IPS-15b (cell line): Measurements from ENCODE around the gene KRTAP2-1.
"Not testable (repeated sequence)": the region's sequence is repeated elsewhere in the genome, so short reads cannot be mapped to it uniquely, and the experiment has no call there.

Experiments
- H3K27me3 ChIP-seq: one replicate; pipeline ENCODE4 v1.6.1; 2013; ENCODE audit warnings: low read length; ENCODE audit not compliant: control insufficient read depth, insufficient read depth
- H3K36me3 ChIP-seq: one replicate; pipeline ENCODE4 v1.6.1; 2013; ENCODE audit warnings: low read length; ENCODE audit not compliant: control insufficient read depth, insufficient read depth
- H3K4me1 ChIP-seq: one replicate; pipeline ENCODE4 v1.6.1; 2013; ENCODE audit warnings: mild to moderate bottlenecking, low read length; ENCODE audit not compliant: control insufficient read depth, insufficient read depth
- H3K4me3 ChIP-seq: one replicate; pipeline ENCODE4 v1.5.1; 2013; ENCODE audit warnings: low read depth, low read length
- H3K9ac ChIP-seq: one replicate; pipeline ENCODE4 v1.6.1; 2013; ENCODE audit warnings: low read depth, mild to moderate bottlenecking, low read length
- H3K9me3 ChIP-seq: one replicate; pipeline ENCODE4 v1.6.1; 2013; ENCODE audit warnings: mild to moderate bottlenecking, low read length; ENCODE audit not compliant: control insufficient read depth, insufficient read depth

Gene KRTAP2-1

DNA sequence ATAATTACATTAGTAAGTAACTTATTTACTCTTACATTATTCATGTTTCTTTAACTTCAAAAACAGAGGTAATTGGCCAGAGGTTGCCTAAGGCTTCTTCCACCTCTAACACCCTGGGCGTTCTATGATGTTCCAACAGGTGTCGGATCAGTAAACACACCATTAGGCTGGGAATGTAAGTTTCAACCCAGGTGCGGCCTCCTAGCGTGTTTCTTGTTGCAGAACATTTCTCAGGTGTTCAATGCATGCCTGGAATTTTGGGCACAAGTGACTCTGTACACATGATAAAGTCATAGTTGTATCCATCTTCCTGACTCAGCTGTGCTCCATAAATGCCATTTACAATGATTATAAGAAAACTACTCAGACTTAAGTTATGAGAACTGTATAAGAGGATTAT is 6.9 kb upstream of the KRTAP2-1 start:
- Histone ChIP-seq H3K36me3 (no peaks in the 10 kb centered on the region), H3K4me1 (no peaks in the 10 kb centered on the region), H3K4me3 (no peak overlapping the region), H3K9me3 (no peaks in the 10 kb centered on the region), H3K27me3 (no peaks in the 10 kb centered on the region), H3K9ac (no peak overlapping the region)

DNA sequence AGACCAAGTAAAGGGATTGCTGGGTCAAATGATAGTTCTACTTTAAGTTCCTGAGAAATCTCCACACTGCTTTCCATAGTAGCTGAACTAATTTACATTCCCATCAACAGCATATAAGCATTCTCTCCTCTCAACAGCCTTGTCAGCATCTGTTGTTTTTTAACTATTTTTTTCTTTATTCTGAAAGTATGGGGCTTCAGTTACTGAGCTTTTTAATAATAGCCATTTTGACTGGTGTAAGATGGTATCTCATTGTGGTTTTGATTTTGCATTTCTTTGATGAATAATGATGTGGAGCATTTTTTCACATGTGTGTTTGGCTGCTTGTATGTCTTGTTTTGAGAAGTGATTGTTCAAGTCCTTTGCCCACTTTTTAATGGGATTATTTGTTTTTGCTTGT is 5.5 kb upstream of the KRTAP2-1 start:
- no peaks in the 10 kb centered on the region for H3K4me1 ChIP-seq
- H3K27me3 ChIP-seq = no peaks in the 10 kb centered on the region
- H3K9me3 ChIP-seq = no peaks in the 10 kb centered on the region
- no peak overlapping the region for H3K9ac ChIP-seq
- H3K36me3 ChIP-seq = no peaks in the 10 kb centered on the region
- no peak overlapping the region for H3K4me3 ChIP-seq

DNA sequence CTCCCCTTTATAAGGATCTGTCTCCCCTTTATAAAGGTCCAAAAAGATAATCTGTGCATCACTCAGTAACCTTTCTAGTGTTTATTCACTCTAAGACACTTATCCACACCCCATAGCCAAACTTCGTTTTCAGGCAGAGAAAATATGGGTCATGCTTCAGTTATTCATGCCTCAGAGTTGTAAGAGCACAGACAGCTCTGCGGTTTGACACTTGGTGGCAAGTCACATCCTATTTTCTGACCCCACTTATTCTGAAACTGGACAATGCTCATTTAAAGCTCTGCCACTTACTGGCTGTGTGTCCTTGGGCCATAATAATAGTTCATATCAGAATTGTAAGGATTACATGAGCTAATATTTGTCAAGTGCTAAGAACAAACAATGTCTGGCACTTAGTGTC is 2.0 kb upstream of the KRTAP2-1 start:
- Histone ChIP-seq H3K27me3 (no peaks in the 10 kb centered on the region), H3K4me3 (no peak overlapping the region), H3K4me1 (no peaks in the 10 kb centered on the region), H3K9me3 (no peaks in the 10 kb centered on the region), H3K9ac (no peak overlapping the region), H3K36me3 (no peaks in the 10 kb centered on the region)

DNA sequence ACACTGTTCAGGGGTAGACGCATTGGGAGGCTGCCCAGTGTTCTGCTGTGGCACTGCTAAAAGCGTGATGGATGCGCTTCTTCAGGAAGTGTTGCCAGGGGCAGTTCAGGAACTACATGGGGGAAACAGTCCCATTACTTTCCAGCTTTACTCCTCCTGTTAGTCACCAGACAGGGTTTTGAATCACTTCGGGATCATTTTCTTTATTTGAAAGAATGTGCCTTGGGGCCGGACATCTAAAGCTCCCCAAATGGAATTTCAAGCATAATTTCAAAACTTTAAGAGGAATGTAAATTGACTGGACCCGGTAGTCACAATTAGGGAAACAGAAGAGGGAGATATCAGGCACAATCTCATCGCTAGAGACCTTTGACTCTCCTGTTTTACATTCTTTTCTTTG is 1.3 kb upstream of the KRTAP2-1 start:
- Histone ChIP-seq H3K36me3 (no peaks in the 10 kb centered on the region), H3K27me3 (no peaks in the 10 kb centered on the region), H3K4me3 (no peak overlapping the region), H3K9ac (no peak overlapping the region), H3K4me1 (no peaks in the 10 kb centered on the region), H3K9me3 (no peaks in the 10 kb centered on the region)

DNA sequence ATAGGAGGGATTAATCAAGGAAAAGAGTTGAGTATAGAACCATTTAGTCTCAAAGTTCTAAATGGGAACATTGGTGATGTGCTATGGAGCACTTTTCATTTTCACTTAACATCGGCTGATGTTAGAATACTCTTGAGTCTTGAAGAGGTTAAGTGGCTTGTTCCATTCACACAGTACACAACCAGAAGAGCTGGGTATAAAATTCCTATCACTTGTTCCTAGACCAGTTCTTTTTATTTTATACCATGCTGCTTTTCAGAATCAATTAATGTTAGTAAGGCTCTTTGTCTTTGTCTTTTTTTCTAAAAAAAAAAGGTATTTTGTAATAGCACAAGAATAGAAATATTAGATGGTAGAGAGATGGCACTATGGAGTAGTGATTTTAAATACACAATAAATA is 4.2 kb downstream of the KRTAP2-1 start:
- no peaks in the 10 kb centered on the region for H3K9me3 ChIP-seq
- no peaks in the 10 kb centered on the region for H3K27me3 ChIP-seq
- H3K9ac ChIP-seq = no peak overlapping the region
- H3K36me3 ChIP-seq = no peaks in the 10 kb centered on the region
- H3K4me3 ChIP-seq = no peak overlapping the region
- peaks cover 11% of the 10 kb centered on the region for H3K4me1 ChIP-seq

DNA sequence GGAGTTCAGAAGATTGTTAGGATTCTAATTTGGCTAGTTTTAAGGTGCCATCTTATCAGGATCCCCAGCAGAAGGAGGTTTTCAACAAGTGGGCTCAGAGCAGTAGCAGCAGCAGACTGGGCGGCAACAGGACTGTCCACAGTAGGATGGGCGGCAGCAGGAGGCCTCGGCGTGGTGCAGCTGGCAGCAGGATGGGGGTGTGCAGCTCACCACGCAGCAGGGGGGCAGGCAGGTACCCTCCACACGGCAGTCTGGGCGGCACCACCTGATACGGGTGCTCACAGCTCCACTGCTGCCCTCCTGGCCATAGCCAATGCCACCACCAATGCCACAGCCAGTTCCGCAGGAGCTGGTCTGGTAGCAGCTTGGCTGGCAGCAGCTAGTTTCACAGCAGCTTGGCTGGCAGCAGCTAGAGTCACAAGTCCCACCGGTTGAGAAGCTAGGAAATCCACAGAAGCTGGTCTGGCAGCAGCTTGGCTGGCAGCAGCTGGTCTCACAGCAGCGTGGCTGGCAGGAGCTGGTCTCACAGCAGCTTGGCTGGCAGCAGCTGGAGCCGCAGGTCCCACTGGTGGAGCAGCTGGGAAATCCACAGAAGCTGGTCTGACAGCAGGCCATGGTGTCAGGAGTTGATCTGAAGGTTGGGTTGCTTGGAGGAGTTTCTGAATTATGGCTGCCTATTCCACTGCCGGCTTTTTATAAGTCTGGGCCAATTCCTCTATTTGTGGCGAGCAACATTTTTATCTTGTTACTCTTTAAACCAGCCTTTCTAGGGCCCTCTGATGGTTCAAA is 6.1 kb downstream of the KRTAP2-1 start, which contains the start of gene KRTAP1-1:
Gene KRTAP1-1, minus strand, starts transcription at position 668 of the 789 bp plus-strand sequence. Its CDS starts 53 bp downstream, at position 615.
- not testable (repeated sequence) for H3K27me3 ChIP-seq, H3K9me3 ChIP-seq, H3K36me3 ChIP-seq, H3K9ac ChIP-seq, H3K4me3 ChIP-seq
- H3K4me1 ChIP-seq = peaks cover 11% of the 10 kb centered on the region

DNA sequence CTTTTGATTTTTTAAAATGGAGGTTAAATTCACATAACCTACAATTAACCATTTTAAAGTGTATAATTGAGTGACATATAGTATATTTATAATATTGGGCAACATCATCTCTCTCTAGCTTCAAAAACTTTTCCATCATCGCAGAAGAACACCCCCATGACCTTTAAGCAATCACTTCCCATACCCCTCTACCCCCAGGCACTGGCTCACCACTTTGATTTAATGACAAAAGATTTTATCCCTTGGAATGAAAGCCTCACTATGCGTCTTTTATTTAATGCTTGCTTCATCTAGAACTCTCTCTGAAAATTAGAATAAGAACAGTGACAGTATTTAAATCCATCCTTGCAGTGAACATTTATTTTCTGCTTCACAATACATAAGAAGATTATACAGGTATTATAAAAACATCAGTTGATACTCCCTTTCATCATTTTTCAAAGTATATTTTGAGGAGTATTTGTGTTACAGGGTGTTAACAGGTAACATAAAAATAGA is 9.2 kb downstream of the KRTAP2-1 start:
- Histone ChIP-seq H3K4me3 (no peak overlapping the region), H3K4me1 (peaks cover 11% of the 10 kb centered on the region), H3K27me3 (no peaks in the 10 kb centered on the region), H3K9ac (no peak overlapping the region), H3K36me3 (no peaks in the 10 kb centered on the region), H3K9me3 (no peaks in the 10 kb centered on the region)

DNA sequence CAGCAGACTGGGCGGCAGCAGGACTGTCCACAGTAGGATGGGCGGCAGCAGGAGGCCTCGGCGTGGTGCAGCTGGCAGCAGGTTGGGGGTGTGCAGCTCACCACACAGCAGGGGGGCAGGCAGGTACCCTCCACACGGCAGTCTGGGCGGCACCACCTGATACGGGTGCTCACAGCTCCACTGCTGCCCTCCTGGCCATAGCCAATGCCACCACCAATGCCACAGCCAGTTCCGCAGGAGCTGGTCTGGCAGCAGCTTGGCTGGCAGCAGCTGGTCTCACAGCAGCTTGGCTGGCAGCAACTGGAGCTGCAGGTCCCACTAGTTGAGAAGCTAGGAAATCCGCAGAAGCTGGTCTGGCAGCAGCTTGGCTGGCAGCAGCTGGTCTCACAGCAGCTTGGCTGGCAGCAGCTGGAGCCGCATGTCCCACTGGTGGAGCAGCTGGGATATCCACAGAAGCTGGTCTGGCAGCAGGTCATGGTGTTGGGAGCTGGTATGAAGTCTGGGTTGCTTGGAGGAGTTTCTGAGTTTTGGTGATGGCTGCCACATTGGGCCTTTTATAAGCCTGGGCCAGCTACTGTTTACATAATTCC is 12.7 kb downstream of the KRTAP2-1 start, which contains the start of gene KRTAP1-3:
Gene KRTAP1-3, minus strand, starts transcription at position 529 of the 590 bp plus-strand sequence. Its CDS starts 53 bp downstream, at position 476.
- H3K27me3 ChIP-seq, H3K9me3 ChIP-seq, H3K9ac ChIP-seq, H3K4me3 ChIP-seq, H3K36me3 ChIP-seq: not testable (repeated sequence)
- H3K4me1 ChIP-seq = peaks cover 10% of the 10 kb centered on the region

DNA sequence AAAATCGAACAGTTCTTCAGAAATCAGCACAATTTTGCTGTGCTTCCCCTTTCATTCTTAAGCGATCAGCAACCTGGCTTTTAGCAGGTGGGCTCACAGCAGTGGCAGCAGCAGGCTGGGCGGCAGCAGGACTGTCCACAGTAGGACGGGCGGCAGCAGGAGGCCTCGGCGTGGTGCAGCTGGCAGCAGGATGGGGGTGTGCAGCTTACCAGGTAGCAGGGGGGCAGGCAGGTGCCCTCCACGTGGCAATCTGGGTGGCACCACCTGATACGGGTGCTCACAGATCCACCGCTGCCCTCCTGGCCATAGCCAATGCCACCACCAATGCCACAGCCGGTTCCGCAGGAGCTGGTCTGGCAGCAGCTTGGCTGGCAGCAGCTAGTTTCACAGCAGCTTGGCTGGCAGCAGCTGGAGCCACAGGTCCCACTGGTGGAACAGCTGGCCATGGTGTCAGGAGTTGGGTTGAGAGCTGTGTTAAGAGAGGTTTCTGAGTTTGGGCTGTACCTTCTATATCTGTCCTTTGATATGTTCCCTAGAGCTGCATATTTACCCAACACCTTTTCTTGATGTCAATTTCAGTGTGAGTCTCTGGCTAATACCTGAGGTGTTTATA is 17.4 kb downstream of the KRTAP2-1 start, which contains the start of gene KRTAP1-4:
Gene KRTAP1-4, minus strand, starts transcription at position 563 of the 613 bp plus-strand sequence. Its CDS starts 117 bp downstream, at position 446.
- Histone ChIP-seq H3K27me3 (no peaks in the 10 kb centered on the region), H3K36me3 (no peaks in the 10 kb centered on the region), H3K4me1 (no peaks in the 10 kb centered on the region), H3K4me3 (no peak within 1 kb of the TSS), H3K9ac (no peak within 1 kb of the TSS), H3K9me3 (no peaks in the 10 kb centered on the region)

DNA sequence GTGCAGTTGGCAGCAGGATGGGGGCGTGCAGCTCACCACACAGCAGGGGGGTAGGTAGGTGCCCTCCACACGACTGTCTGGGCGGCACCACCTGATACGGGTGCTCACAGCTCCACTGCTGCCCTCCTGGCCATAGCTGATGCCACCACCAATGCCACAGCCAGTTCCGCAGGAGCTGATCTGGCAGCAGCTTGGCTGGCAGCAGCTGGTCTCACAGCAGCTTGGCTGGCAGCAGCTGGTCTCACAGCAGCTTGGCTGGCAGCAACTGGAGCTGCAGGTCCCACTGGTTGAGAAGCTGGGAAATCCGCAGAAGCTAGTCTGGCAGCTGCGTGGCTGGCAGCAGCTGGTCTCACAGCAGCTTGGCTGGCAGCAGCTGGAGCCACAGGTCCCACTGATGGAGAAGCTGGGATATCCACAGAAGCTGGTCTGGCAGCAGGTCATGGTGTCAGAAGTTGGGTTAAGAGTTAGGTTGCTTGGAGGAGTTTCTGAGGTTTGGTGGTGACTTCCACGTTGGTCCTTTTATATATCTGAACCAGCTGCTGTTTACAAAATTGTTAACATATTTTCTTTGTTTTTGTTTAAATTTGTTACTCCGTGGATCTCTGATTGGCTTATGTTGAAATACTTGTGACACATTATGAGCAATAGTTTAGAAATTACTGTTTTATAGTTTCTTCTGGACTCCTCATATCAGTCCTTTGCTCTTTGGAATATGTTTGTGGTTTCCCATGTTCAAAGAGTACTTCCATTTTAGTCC is 20.2 kb downstream of the KRTAP2-1 start, which contains the start of gene KRTAP1-5:
Gene KRTAP1-5, minus strand, starts transcription at position 494 of the 757 bp plus-strand sequence. Its CDS starts 53 bp downstream, at position 441.
- no peaks in the 10 kb centered on the region for H3K36me3 ChIP-seq
- H3K27me3 ChIP-seq = no peaks in the 10 kb centered on the region
- H3K9ac ChIP-seq = no peak within 1 kb of the TSS
- no peak within 1 kb of the TSS for H3K4me3 ChIP-seq
- no peaks in the 10 kb centered on the region for H3K4me1 ChIP-seq
- H3K9me3 ChIP-seq = no peaks in the 10 kb centered on the region

DNA sequence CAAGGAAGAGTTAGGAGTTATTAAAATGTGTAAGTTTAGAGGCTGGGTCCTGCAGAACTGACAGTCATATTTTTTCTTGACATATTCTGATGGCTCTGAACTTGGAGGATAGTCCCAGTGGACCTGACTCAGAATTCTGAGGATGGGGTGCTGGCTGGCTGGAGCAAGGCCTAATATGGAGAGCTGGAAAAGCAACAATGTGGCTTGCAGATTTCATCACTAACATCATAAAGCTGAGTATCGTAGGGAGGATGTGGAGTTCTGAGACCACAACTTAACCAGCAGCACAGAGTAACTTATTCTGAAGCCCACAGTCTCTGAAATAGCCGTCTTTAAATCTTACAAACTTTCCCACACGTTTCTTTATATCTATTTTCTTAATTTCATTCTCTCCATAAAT is 22.4 kb downstream of the KRTAP2-1 start:
- Histone ChIP-seq H3K9ac (no peak overlapping the region), H3K4me3 (no peak overlapping the region), H3K36me3 (no peaks in the 10 kb centered on the region), H3K27me3 (no peaks in the 10 kb centered on the region), H3K4me1 (no peaks in the 10 kb centered on the region), H3K9me3 (no peaks in the 10 kb centered on the region)
